Nephron progenitor cell (in vitro differentiated cells): Measurements from ENCODE around the gene CTNNA2.
A peak's percentile ranks its signal among the peaks of the same experiment; 100 is the strongest.

Source experiments
- DNase-seq: peaks from one replicate; pipeline ENCODE4 v3.0.0; 2021
- H3K27ac Mint-ChIP-seq: 2 replicates; pipeline ENCODE4 v1.8.0; 2021; ENCODE audit warnings: mild to moderate bottlenecking, moderate library complexity, mixed read lengths
- H3K27me3 Mint-ChIP-seq: 2 replicates; pipeline ENCODE4 v1.8.0; 2021; ENCODE audit warnings: mild to moderate bottlenecking, low read depth, mixed read lengths; ENCODE audit not compliant: poor library complexity
- H3K36me3 Mint-ChIP-seq: 2 replicates; pipeline ENCODE4 v1.8.0; 2021; ENCODE audit warnings: low read depth, mixed read lengths
- H3K4me1 Mint-ChIP-seq: 2 replicates; pipeline ENCODE4 v1.8.0; 2021; ENCODE audit warnings: mixed read lengths
- H3K4me3 Mint-ChIP-seq: 2 replicates; pipeline ENCODE4 v1.8.0; 2021; ENCODE audit warnings: mild to moderate bottlenecking, moderate library complexity, mixed read lengths
- H3K9me3 Mint-ChIP-seq: 2 replicates; pipeline ENCODE4 v1.8.0; 2021; ENCODE audit warnings: mild to moderate bottlenecking, moderate library complexity, mixed read lengths
- CTCF ChIP-seq: fragments of 200-600 bp; sonication (generic); IDR thresholded peaks from 2 replicates; pipeline ENCODE4 v1.5.0; 2021; ENCODE audit warnings: antibody characterized with exemption

The CTNNA2 gene

GRCh38 chr2:79512442-79513401, at the start of gene CTNNA2:
Gene CTNNA2, plus strand, starts transcription at chr2:79513051.
- Mint-ChIP-seq H3K4me3 (peak within 1 kb of the TSS; percentile 92), H3K9me3 (no peaks in the 10 kb centered on the region), H3K27me3 (peaks cover 28% of the 10 kb centered on the region), H3K4me1 (peaks cover 46% of the 10 kb centered on the region), H3K36me3 (no peaks in the 10 kb centered on the region), H3K27ac (no peak within 1 kb of the TSS)
- DNase-seq, result peak; percentile 91
- peak; percentile 23 for TF ChIP-seq CTCF

GRCh38 chr2:79487399-79487798, 25.5 kb upstream of the CTNNA2 start:
- Mint-ChIP-seq H3K36me3 (no peaks in the 10 kb centered on the region), H3K27me3 (peaks cover 8% of the 10 kb centered on the region), H3K9me3 (no peaks in the 10 kb centered on the region), H3K27ac (no peak overlapping the region), H3K4me1 (no peaks in the 10 kb centered on the region), H3K4me3 (no peak overlapping the region)
- DNase-seq, result no peak
- no peak for TF ChIP-seq CTCF

GRCh38 chr2:79511320-79511951, 1.4 kb upstream of the CTNNA2 start:
- Mint-ChIP-seq H3K27me3 (peaks cover 28% of the 10 kb centered on the region), H3K4me1 (peaks cover 45% of the 10 kb centered on the region), H3K27ac (no peak overlapping the region), H3K9me3 (no peaks in the 10 kb centered on the region), H3K4me3 (peak overlapping the region; percentile 92), H3K36me3 (no peaks in the 10 kb centered on the region)
- TF ChIP-seq CTCF, result no peak
- DNase-seq, result peak; percentile 88

GRCh38 chr2:79513711-79514110, 860 bp downstream of the CTNNA2 start:
- no peak for TF ChIP-seq CTCF
- no peaks in the 10 kb centered on the region for H3K36me3 Mint-ChIP-seq
- no peak for DNase-seq
- H3K9me3 Mint-ChIP-seq, result no peaks in the 10 kb centered on the region
- peak overlapping the region; percentile 87 for H3K4me3 Mint-ChIP-seq
- peaks cover 46% of the 10 kb centered on the region for H3K4me1 Mint-ChIP-seq
- H3K27ac Mint-ChIP-seq, result no peak overlapping the region
- H3K27me3 Mint-ChIP-seq, result peaks cover 28% of the 10 kb centered on the region

- H3K9me3 Mint-ChIP-seq, result no peaks in the 10 kb centered on the region
- H3K4me3 Mint-ChIP-seq, result no peak overlapping the region
- peak overlapping the region; percentile 33 for H3K27ac Mint-ChIP-seq
- peaks cover 3% of the 10 kb centered on the region for H3K27me3 Mint-ChIP-seq
- TF ChIP-seq CTCF, result no peak
- no peak for DNase-seq
- peaks cover 14% of the 10 kb centered on the region for H3K4me1 Mint-ChIP-seq
- no peaks in the 10 kb centered on the region for H3K36me3 Mint-ChIP-seq
Observed at GRCh38 chr2:79529636-79530035, 16.8 kb downstream of the CTNNA2 start.
